Activated T-cell treated with anti-CD3 and anti-CD28 coated beads, Interleukin-2, amount 50 U/mL, for 4 hours (primary cell): Measurements from ENCODE around the gene PNO1. TPM values are rescaled to one million over a fixed set of nuclear protein-coding genes. Genes with fewer than 3 reads are reported as not detected.
"Not testable (repeated sequence)": the region's sequence is repeated elsewhere in the genome, so short reads cannot be mapped to it uniquely, and the experiment has no call there.

Experiments used
- ATAC-seq, 2 donors: fragments of 200-7000 bp; cut with Tn5 transposase; one replicate each; pipeline ENCODE4 v1.10.0; 2021
- DNase-seq: peaks from one replicate; pipeline ENCODE4 v3.0.0-alpha.2; 2020
- H3K27me3 Mint-ChIP-seq: one replicate; pipeline ENCODE4 v1.8.0; 2021; ENCODE audit warnings: low read depth, mixed read lengths
- H3K36me3 Mint-ChIP-seq: one replicate; pipeline ENCODE4 v1.8.0; 2022; ENCODE audit warnings: mixed read lengths; ENCODE audit not compliant: insufficient read depth
- H3K4me1 Mint-ChIP-seq: one replicate; pipeline ENCODE4 v1.8.0; 2021; ENCODE audit warnings: low read depth, mixed read lengths
- H3K4me3 Mint-ChIP-seq: one replicate; pipeline ENCODE4 v1.8.0; 2021; ENCODE audit warnings: mild to moderate bottlenecking, moderate library complexity, mixed read lengths
- H3K9me3 Mint-ChIP-seq: one replicate; pipeline ENCODE4 v1.8.0; 2021; ENCODE audit warnings: mixed read lengths
- total RNA-seq, 3 donors: library from RNA; stranded (reverse); gene quantifications; one replicate each; pipeline ENCODE4 v1.2.1, GENCODE V29; 2021

PNO1 gene
- total RNA-seq, result 10 to 100 TPM; 65.8 to 73.7 (median 72.4) TPM

- H3K4me1 Mint-ChIP-seq, result peaks cover 41% of the 10 kb centered on the region
- H3K27me3 Mint-ChIP-seq, result no peaks in the 10 kb centered on the region
- DNase-seq, result peak; percentile 97
These were observed at the start of gene PNO1 for GRCh38 chr2:68157402-68158133. PNO1 (plus strand) TSS chr2:68157888; CDS start chr2:68157935, 47 bp downstream.

GRCh38 chr2:68108120-68108519 is 49.6 kb upstream of the PNO1 start:
- no peaks in the 10 kb centered on the region for H3K4me1 Mint-ChIP-seq
- H3K4me3 Mint-ChIP-seq, result no peak overlapping the region
- H3K9me3 Mint-ChIP-seq, result peaks cover 18% of the 10 kb centered on the region
- DNase-seq, result no peak
- ATAC-seq, result no peak
- H3K36me3 Mint-ChIP-seq, result peaks cover 3% of the 10 kb centered on the region
- no peaks in the 10 kb centered on the region for H3K27me3 Mint-ChIP-seq

More at GRCh38 chr2:68157402-68158133, at the start of gene PNO1:
- ATAC-seq, result peak; percentile 94 to 95
- H3K9me3 Mint-ChIP-seq, result no peaks in the 10 kb centered on the region
- peak within 1 kb of the TSS; percentile 98 for H3K4me3 Mint-ChIP-seq
- H3K36me3 Mint-ChIP-seq, result peaks cover 25% of the 10 kb centered on the region

DNA sequence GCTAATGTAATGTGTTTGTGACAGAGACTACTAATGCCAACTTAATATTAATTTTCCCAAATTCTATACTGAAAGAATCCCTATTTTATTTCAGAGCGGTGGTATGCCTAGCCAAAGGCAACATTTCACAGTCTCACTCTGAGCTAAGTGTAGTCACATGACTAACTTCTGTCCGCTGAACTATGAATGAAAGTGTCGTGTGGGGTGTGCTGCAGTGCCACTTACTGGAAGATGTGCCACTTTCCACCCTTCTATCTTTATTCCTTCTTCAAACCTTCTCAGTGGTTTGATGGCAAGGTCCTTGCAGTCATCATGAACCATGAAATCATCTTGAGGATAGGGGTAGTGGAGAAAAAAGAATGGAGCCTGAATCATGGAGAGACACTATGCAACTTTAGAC is 47.6 kb upstream of the PNO1 start:
- DNase-seq (no peak), ATAC-seq (no peak)
- peaks cover 14% of the 10 kb centered on the region for H3K9me3 Mint-ChIP-seq
- no peaks in the 10 kb centered on the region for H3K27me3 Mint-ChIP-seq
- no peaks in the 10 kb centered on the region for H3K4me1 Mint-ChIP-seq
- H3K4me3 Mint-ChIP-seq, result no peak overlapping the region
- H3K36me3 Mint-ChIP-seq, result peaks cover 3% of the 10 kb centered on the region

DNA sequence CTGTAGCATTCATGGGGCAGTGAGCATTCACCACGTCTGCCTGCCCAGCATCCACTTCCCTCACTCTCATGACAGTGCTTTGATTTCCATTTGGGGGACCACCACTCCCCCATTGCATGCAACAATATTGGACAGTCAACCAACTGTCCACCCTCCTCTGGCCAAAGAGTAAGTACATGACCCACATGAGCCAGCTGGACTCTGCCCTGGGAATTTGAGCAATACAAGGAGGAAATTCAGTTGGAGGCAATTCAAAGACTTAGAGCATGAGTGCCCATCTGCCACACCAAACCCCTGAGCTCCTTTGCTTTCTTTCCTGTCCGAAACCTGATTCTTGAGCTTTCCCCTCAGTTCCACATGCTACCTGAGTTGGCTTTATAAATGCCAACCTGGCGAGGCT is 41.7 kb upstream of the PNO1 start:
- Mint-ChIP-seq H3K9me3 (no peaks in the 10 kb centered on the region), H3K27me3 (no peaks in the 10 kb centered on the region), H3K36me3 (no peaks in the 10 kb centered on the region), H3K4me1 (no peaks in the 10 kb centered on the region), H3K4me3 (no peak overlapping the region)
- ATAC-seq, result no peak
- DNase-seq, result no peak

- not testable (repeated sequence) for DNase-seq, ATAC-seq, H3K27me3 Mint-ChIP-seq, H3K9me3 Mint-ChIP-seq, H3K4me1 Mint-ChIP-seq, H3K36me3 Mint-ChIP-seq, H3K4me3 Mint-ChIP-seq
These were observed 39.8 kb upstream of the PNO1 start for GRCh38 chr2:68117922-68118321.

GRCh38 chr2:68118816-68119215 is 38.9 kb upstream of the PNO1 start:
- DNase-seq (no peak), ATAC-seq (no peak)
- Mint-ChIP-seq H3K27me3 (no peaks in the 10 kb centered on the region), H3K9me3 (no peaks in the 10 kb centered on the region), H3K36me3 (no peaks in the 10 kb centered on the region), H3K4me3 (no peak overlapping the region), H3K4me1 (peaks cover 9% of the 10 kb centered on the region)

DNA sequence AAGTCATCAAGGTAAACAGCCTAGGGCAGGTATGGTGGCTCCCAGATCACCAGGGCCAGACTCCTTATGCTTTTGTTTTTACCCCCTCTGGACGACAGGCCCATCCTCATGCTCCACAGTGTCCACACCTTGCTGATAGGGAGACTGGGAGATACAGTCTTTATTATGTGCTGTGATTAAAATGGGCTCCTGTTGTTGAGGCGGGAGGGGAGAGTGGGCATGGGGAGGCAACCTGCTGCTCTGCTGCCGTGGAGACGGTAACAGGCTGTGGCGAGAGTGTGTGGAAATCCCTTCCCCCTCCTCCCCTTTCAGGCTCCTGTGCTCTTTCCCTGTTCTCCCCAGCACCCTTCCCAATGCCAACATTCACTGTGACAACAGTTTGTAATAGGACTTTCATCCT is 38.2 kb upstream of the PNO1 start:
- Mint-ChIP-seq H3K4me3 (no peak overlapping the region), H3K9me3 (no peaks in the 10 kb centered on the region), H3K4me1 (peaks cover 9% of the 10 kb centered on the region), H3K27me3 (no peaks in the 10 kb centered on the region), H3K36me3 (no peaks in the 10 kb centered on the region)
- no peak for ATAC-seq
- no peak for DNase-seq

DNA sequence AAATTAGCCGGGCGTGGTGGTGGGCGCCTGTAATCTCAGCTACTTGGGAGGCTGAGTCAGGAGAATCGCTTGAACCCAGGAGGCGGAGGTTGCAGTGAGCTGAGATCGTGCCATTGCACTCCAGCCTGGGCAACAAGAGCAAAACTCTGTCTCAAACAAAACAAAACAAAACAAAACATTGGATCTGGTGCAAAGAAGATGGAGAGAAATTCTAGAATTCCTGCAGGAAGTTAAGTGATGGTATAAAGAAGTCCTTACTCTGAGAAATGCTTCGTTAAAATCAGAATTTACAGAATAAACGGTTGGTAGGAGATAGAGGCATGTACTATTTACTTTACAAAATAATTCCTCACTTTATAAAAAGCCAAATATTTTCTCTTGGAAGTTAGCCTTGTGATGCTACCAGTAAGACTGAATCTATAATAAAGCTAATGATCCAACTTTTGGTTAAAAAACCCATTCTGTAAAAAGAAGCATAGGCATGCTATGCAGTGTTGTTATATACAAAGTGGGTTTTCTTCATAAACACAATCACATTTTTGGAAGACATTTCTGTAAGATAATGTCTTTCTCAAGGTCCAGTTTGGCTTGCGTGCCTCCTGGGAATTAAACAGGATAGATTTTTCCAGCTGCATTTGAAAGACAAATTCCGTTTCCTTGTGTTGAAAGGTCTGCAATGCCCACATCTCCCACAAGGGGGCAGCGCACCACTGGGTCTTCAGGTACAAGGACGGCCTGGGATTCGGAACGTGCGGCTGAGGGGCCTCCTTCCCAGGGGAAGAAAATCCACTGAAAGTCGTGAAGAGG is 35.6 kb upstream of the PNO1 start:
- DNase-seq (peak; percentile 81), ATAC-seq (peak in 1 of 2 donors; percentile 63)
- Mint-ChIP-seq H3K4me3 (no peak overlapping the region), H3K36me3 (no peaks in the 10 kb centered on the region), H3K27me3 (no peaks in the 10 kb centered on the region), H3K4me1 (peaks cover 9% of the 10 kb centered on the region), H3K9me3 (no peaks in the 10 kb centered on the region)

- ATAC-seq, result no peak
- Mint-ChIP-seq H3K27me3 (no peaks in the 10 kb centered on the region), H3K9me3 (no peaks in the 10 kb centered on the region), H3K4me3 (no peak overlapping the region), H3K4me1 (peaks cover 9% of the 10 kb centered on the region), H3K36me3 (peaks cover 1% of the 10 kb centered on the region)
- no peak for DNase-seq
These were observed 35.1 kb upstream of the PNO1 start for GRCh38 chr2:68122680-68122964.

GRCh38 chr2:68124321-68124720 is 33.4 kb upstream of the PNO1 start:
- no peaks in the 10 kb centered on the region for H3K9me3 Mint-ChIP-seq
- DNase-seq (no peak), ATAC-seq (no peak)
- peaks cover 3% of the 10 kb centered on the region for H3K36me3 Mint-ChIP-seq
- H3K4me1 Mint-ChIP-seq, result peaks cover 9% of the 10 kb centered on the region
- H3K4me3 Mint-ChIP-seq, result no peak overlapping the region
- H3K27me3 Mint-ChIP-seq, result no peaks in the 10 kb centered on the region

GRCh38 chr2:68125821-68126220 is 31.9 kb upstream of the PNO1 start:
- H3K4me1 Mint-ChIP-seq, result peaks cover 9% of the 10 kb centered on the region
- H3K4me3 Mint-ChIP-seq, result no peak overlapping the region
- H3K36me3 Mint-ChIP-seq, result peaks cover 5% of the 10 kb centered on the region
- DNase-seq (no peak), ATAC-seq (no peak)
- no peaks in the 10 kb centered on the region for H3K27me3 Mint-ChIP-seq
- no peaks in the 10 kb centered on the region for H3K9me3 Mint-ChIP-seq

- no peaks in the 10 kb centered on the region for H3K9me3 Mint-ChIP-seq
- peaks cover 5% of the 10 kb centered on the region for H3K36me3 Mint-ChIP-seq
- ATAC-seq, result no peak
- DNase-seq, result no peak
- H3K4me1 Mint-ChIP-seq, result peaks cover 6% of the 10 kb centered on the region
- H3K27me3 Mint-ChIP-seq, result no peaks in the 10 kb centered on the region
- H3K4me3 Mint-ChIP-seq, result no peak overlapping the region
These were observed 31.1 kb upstream of the PNO1 start for GRCh38 chr2:68126561-68126960.

DNA sequence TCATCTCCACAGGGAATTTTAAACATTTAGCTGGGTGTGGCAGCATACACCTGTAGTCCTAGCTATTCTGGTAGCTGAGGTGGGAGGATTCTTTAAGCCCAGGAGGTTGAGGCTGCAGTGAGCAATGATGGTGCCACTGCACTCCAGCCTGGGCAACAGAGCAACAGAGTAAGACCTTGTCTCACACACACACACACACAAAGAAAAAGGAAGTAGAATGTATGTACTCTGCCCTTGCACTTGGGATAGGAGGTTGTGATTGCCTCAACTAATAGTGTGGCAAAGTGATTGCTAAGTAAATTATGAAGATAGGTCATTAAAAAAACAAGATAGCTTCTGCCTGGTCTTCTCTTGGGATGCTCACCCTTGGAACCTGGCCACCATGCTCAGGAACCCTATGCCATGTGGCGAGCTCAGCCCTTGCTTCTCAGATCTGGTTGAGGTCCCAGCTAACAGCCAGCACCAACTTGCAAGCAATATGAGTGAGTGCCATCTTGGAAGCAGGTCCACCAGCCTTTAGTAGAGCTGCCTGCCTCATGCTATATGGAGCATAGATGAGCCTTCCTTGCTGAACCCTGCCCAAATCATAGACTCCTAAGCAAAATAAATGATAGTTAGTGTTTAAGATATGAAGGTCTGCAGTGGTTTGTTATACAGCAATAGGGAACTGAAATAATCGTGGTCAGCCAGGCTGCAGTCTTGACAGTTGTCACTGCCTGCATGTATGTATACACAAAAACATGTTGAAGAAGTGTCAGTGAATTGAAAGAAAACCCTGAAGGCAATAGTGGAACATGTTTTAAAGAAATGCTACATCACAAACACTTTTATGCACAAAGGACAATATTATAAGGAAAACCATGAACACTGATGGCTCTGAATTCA is 30.1 kb upstream of the PNO1 start:
- Mint-ChIP-seq H3K4me3 (no peak overlapping the region), H3K27me3 (no peaks in the 10 kb centered on the region), H3K36me3 (peaks cover 5% of the 10 kb centered on the region), H3K9me3 (no peaks in the 10 kb centered on the region), H3K4me1 (peaks cover 1% of the 10 kb centered on the region)
- no peak for ATAC-seq
- DNase-seq, result no peak

DNA sequence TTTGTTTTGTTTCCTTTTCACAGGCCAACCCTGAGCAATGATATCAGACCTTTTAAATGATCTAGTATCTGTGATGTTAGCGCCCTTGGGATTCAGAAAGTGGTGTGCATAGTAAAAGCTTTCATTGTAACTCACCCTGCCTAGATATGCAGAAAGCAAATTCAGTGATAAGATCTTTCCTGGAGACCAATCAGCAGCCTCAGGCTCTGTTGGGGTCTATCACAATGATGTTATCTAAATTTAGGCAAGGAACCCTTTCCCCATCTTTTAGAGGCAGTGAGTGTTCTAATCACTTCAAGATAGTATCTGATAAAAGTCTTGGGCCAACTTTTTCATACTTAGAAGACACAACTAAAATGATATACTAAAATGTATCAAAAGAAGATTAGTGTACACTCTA is 23.6 kb upstream of the PNO1 start:
- DNase-seq, result no peak
- H3K27me3 Mint-ChIP-seq, result no peaks in the 10 kb centered on the region
- H3K4me1 Mint-ChIP-seq, result no peaks in the 10 kb centered on the region
- no peak for ATAC-seq
- H3K36me3 Mint-ChIP-seq, result peaks cover 16% of the 10 kb centered on the region
- no peak overlapping the region for H3K4me3 Mint-ChIP-seq
- no peaks in the 10 kb centered on the region for H3K9me3 Mint-ChIP-seq
